Loucy (cell line): ENCODE results near the gene CCBE1.
"Not testable (repeated sequence)": the region's sequence is repeated elsewhere in the genome, so short reads cannot be mapped to it uniquely, and the experiment has no call there.

Source experiments
- H2AFZ ChIP-seq: fragments of 200-600 bp; sonication (generic); 2 replicates; pipeline ENCODE4 v1.6.0; 2016; ENCODE audit warnings: antibody characterized with exemption, mild to moderate bottlenecking, low read length, moderate library complexity
- H3F3A ChIP-seq: fragments of 200-600 bp; 2 replicates; pipeline ENCODE4 v1.6.0; 2016; ENCODE audit warnings: antibody characterized with exemption, low read depth, mild to moderate bottlenecking
- H3K27me3 ChIP-seq: fragments of 200-600 bp; sonication (generic); 2 replicates; pipeline ENCODE4 v1.6.1; 2014; ENCODE audit warnings: low read length, mild to moderate bottlenecking; ENCODE audit not compliant: insufficient read depth, poor library complexity, severe bottlenecking
- H3K36me3 ChIP-seq: fragments of 200-600 bp; sonication (generic); 2 replicates; pipeline ENCODE4 v1.6.1; 2016; ENCODE audit warnings: low read length; ENCODE audit not compliant: insufficient read depth
- H3K4me1 ChIP-seq: fragments of 200-600 bp; sonication (generic); 2 replicates; pipeline ENCODE4 v1.5.1; 2014; ENCODE audit warnings: low read length, mild to moderate bottlenecking; ENCODE audit not compliant: insufficient read depth, poor library complexity, severe bottlenecking
- H3K4me2 ChIP-seq: fragments of 200-600 bp; sonication (generic); 2 replicates; pipeline ENCODE4 v1.6.0; 2014; ENCODE audit warnings: antibody characterized with exemption, low read length, low read depth, mild to moderate bottlenecking; ENCODE audit not compliant: poor library complexity, severe bottlenecking
- H3K4me3 ChIP-seq: fragments of 200-600 bp; sonication (generic); 2 replicates; pipeline ENCODE4 v1.5.1; 2014; ENCODE audit warnings: low read length, mild to moderate bottlenecking, mixed read lengths; ENCODE audit not compliant: poor library complexity, severe bottlenecking
- H3K79me2 ChIP-seq: fragments of 200-600 bp; sonication (generic); 2 replicates; pipeline ENCODE4 v1.6.1; 2014; ENCODE audit warnings: low read length; ENCODE audit not compliant: insufficient read depth
- H3K9ac ChIP-seq: fragments of 200-600 bp; sonication (generic); 2 replicates; pipeline ENCODE4 v1.6.0; 2014; ENCODE audit warnings: mild to moderate bottlenecking, low read depth, low read length, moderate library complexity; ENCODE audit not compliant: poor library complexity, severe bottlenecking
- H3K9me2 ChIP-seq: fragments of 200-600 bp; sonication (generic); replicated peaks from 2 replicates; pipeline ENCODE4 v1.6.1; 2016; ENCODE audit warnings: low read depth, low read length, mixed read lengths
- H3K9me3 ChIP-seq: fragments of 200-600 bp; sonication (generic); 2 replicates; pipeline ENCODE4 v1.6.1; 2014; ENCODE audit warnings: mild to moderate bottlenecking, antibody characterized with exemption, low read length, low read depth; ENCODE audit not compliant: insufficient read depth
- H4K20me1 ChIP-seq: fragments of 200-600 bp; sonication (generic); 2 replicates; pipeline ENCODE4 v1.6.0; 2014; ENCODE audit warnings: antibody characterized with exemption, low read length, mild to moderate bottlenecking; ENCODE audit not compliant: insufficient read depth, poor library complexity, severe bottlenecking
- EZH2phosphoT487 ChIP-seq: fragments of 200-600 bp; IDR thresholded peaks from 2 replicates; pipeline ENCODE4 v1.6.1; 2018; ENCODE audit warnings: antibody characterized with exemption, mild to moderate bottlenecking, moderate library complexity, borderline replicate concordance
- TF ChIP-seq, protein P1 (sequence below): fragments of 200-600 bp; sonication (generic); conservative IDR thresholded peaks from 2 replicates; pipeline ENCODE4 v1.5.1; 2014; ENCODE audit warnings: mild to moderate bottlenecking, antibody characterized with exemption, low read length

The CCBE1 gene

DNA sequence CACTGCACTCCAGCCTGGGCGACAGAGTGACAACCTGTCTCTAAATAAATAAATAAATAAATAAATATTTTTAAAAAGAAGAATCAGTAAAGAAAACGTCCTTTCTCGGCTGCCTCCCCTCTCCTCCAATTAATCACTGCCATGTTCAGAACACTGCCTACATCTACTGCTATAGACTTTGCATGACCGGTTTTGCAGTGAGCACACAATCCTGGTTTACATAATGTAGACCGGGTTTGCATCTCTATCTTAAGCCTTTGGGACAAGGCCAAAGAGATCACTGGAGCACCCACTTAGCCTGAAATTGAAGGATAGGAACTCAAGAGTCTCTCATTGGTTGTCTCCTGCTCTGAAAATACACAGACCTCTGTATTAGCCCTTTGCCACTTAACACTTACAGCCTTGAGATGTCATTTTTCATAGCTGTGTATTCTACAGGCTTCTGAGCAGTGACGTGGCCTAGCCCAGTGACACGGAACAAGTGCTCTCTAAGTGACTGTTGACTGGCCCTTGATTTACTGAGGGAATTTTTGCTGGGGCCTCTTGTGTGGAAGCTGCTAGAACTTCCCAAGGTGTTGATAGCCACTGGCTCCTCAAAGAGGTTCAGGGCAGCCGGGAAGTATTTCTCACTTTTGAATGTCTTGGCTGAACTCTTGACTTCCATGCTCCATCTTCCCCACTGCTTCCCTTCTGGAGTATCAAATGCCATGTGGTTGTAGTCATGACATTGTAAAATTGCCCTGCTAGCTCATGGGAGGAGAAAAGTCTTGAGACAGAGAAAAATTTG, 45.3 kb upstream of the CCBE1 start:
- Histone ChIP-seq H3K4me3 (no peak overlapping the region), H3K27me3 (no peaks in the 10 kb centered on the region), H3F3A (no peaks in the 10 kb centered on the region), H2AFZ (no peak overlapping the region), H3K9me2 (no peaks in the 10 kb centered on the region), H3K9me3 (no peaks in the 10 kb centered on the region), H3K36me3 (no peaks in the 10 kb centered on the region), H4K20me1 (no peaks in the 10 kb centered on the region), H3K4me2 (no peak overlapping the region), H3K9ac (no peak overlapping the region), H3K79me2 (no peaks in the 10 kb centered on the region), H3K4me1 (no peaks in the 10 kb centered on the region)
- TF ChIP-seq, protein P1, sequence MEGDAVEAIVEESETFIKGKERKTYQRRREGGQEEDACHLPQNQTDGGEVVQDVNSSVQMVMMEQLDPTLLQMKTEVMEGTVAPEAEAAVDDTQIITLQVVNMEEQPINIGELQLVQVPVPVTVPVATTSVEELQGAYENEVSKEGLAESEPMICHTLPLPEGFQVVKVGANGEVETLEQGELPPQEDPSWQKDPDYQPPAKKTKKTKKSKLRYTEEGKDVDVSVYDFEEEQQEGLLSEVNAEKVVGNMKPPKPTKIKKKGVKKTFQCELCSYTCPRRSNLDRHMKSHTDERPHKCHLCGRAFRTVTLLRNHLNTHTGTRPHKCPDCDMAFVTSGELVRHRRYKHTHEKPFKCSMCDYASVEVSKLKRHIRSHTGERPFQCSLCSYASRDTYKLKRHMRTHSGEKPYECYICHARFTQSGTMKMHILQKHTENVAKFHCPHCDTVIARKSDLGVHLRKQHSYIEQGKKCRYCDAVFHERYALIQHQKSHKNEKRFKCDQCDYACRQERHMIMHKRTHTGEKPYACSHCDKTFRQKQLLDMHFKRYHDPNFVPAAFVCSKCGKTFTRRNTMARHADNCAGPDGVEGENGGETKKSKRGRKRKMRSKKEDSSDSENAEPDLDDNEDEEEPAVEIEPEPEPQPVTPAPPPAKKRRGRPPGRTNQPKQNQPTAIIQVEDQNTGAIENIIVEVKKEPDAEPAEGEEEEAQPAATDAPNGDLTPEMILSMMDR: no peak
- TF ChIP-seq EZH2phosphoT487: no peak

DNA sequence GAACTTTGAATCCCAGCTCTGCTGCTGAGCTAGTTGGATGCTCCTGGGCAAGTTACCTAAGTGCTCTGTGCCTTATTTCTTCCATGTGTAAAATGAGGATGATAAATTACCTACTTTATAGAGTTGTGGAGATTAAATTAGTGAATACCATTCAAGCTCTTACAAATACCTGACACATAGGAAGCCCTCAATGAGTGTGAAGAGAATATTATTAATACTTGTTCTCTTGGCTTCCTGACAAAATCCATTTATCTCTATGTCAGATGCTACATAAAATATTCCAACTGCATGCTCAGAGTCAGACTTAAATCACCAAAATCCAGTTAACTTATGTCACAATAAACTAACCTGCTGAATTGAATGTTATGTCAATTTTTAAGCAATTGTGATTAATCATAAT, 42.9 kb upstream of the CCBE1 start:
- Histone ChIP-seq H3K27me3 (no peaks in the 10 kb centered on the region), H3K4me1 (no peaks in the 10 kb centered on the region), H3K9ac (no peak overlapping the region), H3K4me3 (no peak overlapping the region), H3F3A (no peaks in the 10 kb centered on the region), H3K79me2 (no peaks in the 10 kb centered on the region), H3K9me2 (no peaks in the 10 kb centered on the region), H4K20me1 (no peaks in the 10 kb centered on the region), H3K36me3 (no peaks in the 10 kb centered on the region), H3K9me3 (no peaks in the 10 kb centered on the region), H2AFZ (no peak overlapping the region), H3K4me2 (no peak overlapping the region)
- TF ChIP-seq, protein P1: no peak
- no peak for TF ChIP-seq EZH2phosphoT487

DNA sequence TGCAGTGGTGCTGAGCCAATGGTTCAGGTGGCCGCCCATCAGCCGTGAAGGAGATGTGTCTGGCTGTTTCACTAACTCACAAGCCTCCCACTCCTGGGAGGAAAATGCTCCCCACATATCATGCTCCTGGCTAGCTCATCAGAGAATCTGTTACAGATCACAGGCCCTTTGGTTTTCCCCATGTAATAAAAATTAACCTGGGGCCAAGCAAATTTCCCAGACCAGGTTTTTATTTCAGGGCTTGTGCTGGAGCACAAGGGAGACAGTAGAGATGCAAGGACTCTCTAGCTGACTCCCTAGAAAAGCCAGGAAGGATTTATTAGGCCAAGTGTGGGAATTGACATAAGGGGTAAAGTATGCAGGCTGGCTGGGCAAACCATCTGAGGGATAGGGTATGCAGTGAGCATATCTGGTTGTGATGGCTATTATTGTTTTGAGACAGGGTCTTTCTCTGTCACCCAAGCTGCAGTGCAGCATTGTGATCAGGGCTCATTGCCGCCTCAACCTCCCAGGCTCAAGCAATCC, 40.6 kb upstream of the CCBE1 start:
- TF ChIP-seq, protein P1: no peak
- no peak for TF ChIP-seq EZH2phosphoT487
- Histone ChIP-seq H3K9me3 (no peaks in the 10 kb centered on the region), H3K9me2 (no peaks in the 10 kb centered on the region), H3K9ac (no peak overlapping the region), H3K4me3 (no peak overlapping the region), H3F3A (no peaks in the 10 kb centered on the region), H4K20me1 (no peaks in the 10 kb centered on the region), H2AFZ (no peak overlapping the region), H3K27me3 (no peaks in the 10 kb centered on the region), H3K79me2 (no peaks in the 10 kb centered on the region), H3K4me2 (no peak overlapping the region), H3K4me1 (no peaks in the 10 kb centered on the region), H3K36me3 (no peaks in the 10 kb centered on the region)

DNA sequence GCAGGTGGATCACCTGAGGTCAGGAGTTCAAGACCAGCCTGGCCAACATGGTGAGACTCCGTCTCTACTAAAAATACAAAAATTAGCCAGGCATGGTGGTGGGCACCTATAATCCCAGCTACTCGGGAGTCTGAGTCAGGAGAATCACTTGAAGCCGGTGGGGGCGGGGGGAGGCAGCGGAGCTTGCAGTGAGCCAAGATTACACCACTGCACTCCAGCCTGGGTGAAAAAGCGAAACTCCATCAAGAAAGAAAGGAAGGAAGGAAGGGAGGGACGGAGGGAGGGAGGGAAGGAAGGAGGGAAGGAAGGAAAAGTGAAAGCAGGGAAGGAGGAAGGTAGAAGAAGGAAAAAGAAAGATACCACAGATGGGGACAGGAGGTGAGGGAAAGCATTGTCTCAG, 40.1 kb upstream of the CCBE1 start:
- H4K20me1 ChIP-seq: not testable (repeated sequence)

More for the DNA sequence above, 40.1 kb upstream of the CCBE1 start:
- H3K9ac ChIP-seq, H3K9me2 ChIP-seq, H3K4me1 ChIP-seq, H3K36me3 ChIP-seq, H3K27me3 ChIP-seq, H3K4me2 ChIP-seq, H3F3A ChIP-seq, H3K4me3 ChIP-seq, H3K9me3 ChIP-seq, H3K79me2 ChIP-seq, H2AFZ ChIP-seq: not testable (repeated sequence)
